Measurements from ENCODE around the gene ASXL1. TPM values are rescaled to one million over a fixed set of nuclear protein-coding genes. Genes with fewer than 3 reads are reported as not detected.
A peak's percentile ranks its signal among the peaks of the same experiment; 100 is the strongest.
"Not testable (repeated sequence)": the region's sequence is repeated elsewhere in the genome, so short reads cannot be mapped to it uniquely, and the experiment has no call there.

ASXL1 gene
- total RNA-seq, 3 donors from 2014 or later (not counting 1 experiment from before 2014, with no cell fraction given), result 106 to 125 (median 108) TPM

GRCh38 chr20:32368925-32369324, 10.8 kb downstream of the ASXL1 start:
- no peaks in the 10 kb centered on the region for H3K36me3 Mint-ChIP-seq
- H3K27ac ChIP-seq (ENCODE audit: low read length), result no peak overlapping the region
- DNase-seq, result no peak

DNA sequence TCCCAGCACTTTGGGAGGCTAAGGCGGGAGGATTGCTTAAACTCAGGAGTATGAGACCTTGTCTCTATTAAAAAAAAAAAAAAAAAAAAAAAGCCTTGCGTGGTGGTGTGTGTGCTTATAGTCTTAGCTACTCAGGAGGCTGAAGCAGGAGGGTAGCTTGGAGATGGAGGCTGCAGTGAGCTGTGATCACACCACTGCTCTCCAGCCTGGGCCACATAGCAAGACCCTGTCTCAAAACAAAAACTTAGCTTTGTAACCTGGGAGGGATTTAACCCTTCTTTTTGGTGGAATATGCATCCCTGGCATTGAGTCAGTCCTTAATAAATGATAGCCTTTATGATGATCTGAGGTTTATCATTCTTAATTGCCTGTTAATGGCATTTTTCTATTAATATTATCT, 12.8 kb downstream of the ASXL1 start:
- no peak overlapping the region for H3K4me3 ChIP-seq (ENCODE audit: low read length)
- no peak for ATAC-seq
- Mint-ChIP-seq H3K36me3 (no peaks in the 10 kb centered on the region), H3K9me3 (no peaks in the 10 kb centered on the region), H3K27ac (no peak overlapping the region), H3K4me3 (no peak overlapping the region), H3K27me3 (ENCODE audit: low read depth in 2 of 2) (no peaks in the 10 kb centered on the region), H3K4me1 (peaks cover 14 to 24% of the 10 kb centered on the region in 2 donors)
- no peaks in the 10 kb centered on the region for H3K27me3 ChIP-seq (ENCODE audit: control insufficient read depth, insufficient read depth, low read length)
- WGBS (ENCODE audit: insufficient coverage), result 100% methylated on average over 1 of the region's 2 CpGs
- H3K4me1 ChIP-seq (ENCODE audit: control insufficient read depth, insufficient read depth, low read length), result no peaks in the 10 kb centered on the region
- DNase-seq, result no peak
- intact Hi-C loops (cut with micrococcal nuclease), result no loop called here
- H3K9me3 ChIP-seq (ENCODE audit: control insufficient read depth, insufficient read depth, low read length), result no peaks in the 10 kb centered on the region
- peaks cover 18% of the 10 kb centered on the region for H3K36me3 ChIP-seq (ENCODE audit: control insufficient read depth, insufficient read depth, low read length)
- no peak for TF ChIP-seq CTCF (IDR thresholded peaks at IDR 0.05)
- no peak overlapping the region for H3K27ac ChIP-seq (ENCODE audit: low read length)

More at GRCh38 chr20:32368925-32369324, 10.8 kb downstream of the ASXL1 start:
- no peak for TF ChIP-seq CTCF (IDR thresholded peaks at IDR 0.05)
- ATAC-seq, result no peak
- Mint-ChIP-seq H3K27ac (no peak overlapping the region), H3K4me1 (peaks cover 26 to 37% of the 10 kb centered on the region in 2 donors), H3K27me3 (ENCODE audit: low read depth in 2 of 2) (no peaks in the 10 kb centered on the region), H3K9me3 (no peaks in the 10 kb centered on the region), H3K4me3 (no peak overlapping the region)
- intact Hi-C loops (cut with micrococcal nuclease), result no loop called here
- Histone ChIP-seq H3K36me3 (ENCODE audit: control insufficient read depth, insufficient read depth, low read length) (peaks cover 18% of the 10 kb centered on the region), H3K4me3 (ENCODE audit: low read length) (no peak overlapping the region), H3K9me3 (ENCODE audit: control insufficient read depth, insufficient read depth, low read length) (no peaks in the 10 kb centered on the region), H3K4me1 (ENCODE audit: control insufficient read depth, insufficient read depth, low read length) (peaks cover 5% of the 10 kb centered on the region), H3K27me3 (ENCODE audit: control insufficient read depth, insufficient read depth, low read length) (no peaks in the 10 kb centered on the region)
- WGBS (ENCODE audit: insufficient coverage), result 73% methylated on average over 5 of the region's 6 CpGs

- Mint-ChIP-seq H3K4me1 (peaks cover under 1% of the 10 kb centered on the region in 2 donors), H3K27me3 (ENCODE audit: low read depth in 2 of 2) (no peaks in the 10 kb centered on the region), H3K4me3 (no peak overlapping the region), H3K27ac (peak overlapping the region in 1 of 2 donors; percentile 27), H3K9me3 (no peaks in the 10 kb centered on the region), H3K36me3 (no peaks in the 10 kb centered on the region)
- ATAC-seq, result no peak
- DNase-seq, result no peak
- TF ChIP-seq CTCF (IDR thresholded peaks at IDR 0.05), result no peak
- no peaks in the 10 kb centered on the region for H3K27me3 ChIP-seq (ENCODE audit: control insufficient read depth, insufficient read depth, low read length)
- no peak overlapping the region for H3K4me3 ChIP-seq (ENCODE audit: low read length)
- H3K4me1 ChIP-seq (ENCODE audit: control insufficient read depth, insufficient read depth, low read length), result no peaks in the 10 kb centered on the region
- WGBS (ENCODE audit: insufficient coverage), result 90% methylated on average over 2 of the region's 2 CpGs
- no peaks in the 10 kb centered on the region for H3K9me3 ChIP-seq (ENCODE audit: control insufficient read depth, insufficient read depth, low read length)
- intact Hi-C loops (cut with micrococcal nuclease), result no loop called here
- no peaks in the 10 kb centered on the region for H3K36me3 ChIP-seq (ENCODE audit: control insufficient read depth, insufficient read depth, low read length)
- H3K27ac ChIP-seq (ENCODE audit: low read length), result no peak overlapping the region
Measured at GRCh38 chr20:32378461-32378860, 20.3 kb downstream of the ASXL1 start.

DNA sequence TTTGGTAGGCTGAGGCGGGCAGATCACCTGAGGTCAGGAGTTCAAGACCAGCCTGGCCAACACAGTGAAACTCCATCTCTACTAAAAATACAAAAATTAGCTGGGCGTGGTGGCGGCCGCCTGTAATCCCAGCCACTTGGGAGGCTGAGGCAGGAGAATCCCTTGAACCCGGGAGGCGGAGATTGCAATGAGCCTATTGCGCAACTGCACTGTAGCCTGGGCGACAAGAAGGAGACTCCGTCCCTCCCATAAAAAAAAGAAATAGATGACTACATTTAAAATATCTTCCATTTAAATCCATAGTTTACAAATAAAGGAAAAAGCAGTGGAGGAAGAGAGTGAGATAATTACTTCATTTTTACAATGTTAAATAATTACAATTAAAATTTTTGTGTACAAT, 21.9 kb downstream of the ASXL1 start:
- WGBS (ENCODE audit: insufficient coverage), result 89% methylated on average over 8 of the region's 9 CpGs
- intact Hi-C loops (cut with micrococcal nuclease); H3K27me3 ChIP-seq (ENCODE audit: control insufficient read depth, insufficient read depth, low read length); ATAC-seq; H3K4me3 ChIP-seq (ENCODE audit: low read length); H3K4me3 Mint-ChIP-seq; H3K27ac ChIP-seq (ENCODE audit: low read length); H3K9me3 ChIP-seq (ENCODE audit: control insufficient read depth, insufficient read depth, low read length); H3K4me1 ChIP-seq (ENCODE audit: control insufficient read depth, insufficient read depth, low read length); H3K27ac Mint-ChIP-seq; H3K36me3 ChIP-seq (ENCODE audit: control insufficient read depth, insufficient read depth, low read length); DNase-seq; H3K36me3 Mint-ChIP-seq; H3K27me3 Mint-ChIP-seq (ENCODE audit: low read depth in 2 of 2); H3K9me3 Mint-ChIP-seq: not testable (repeated sequence)
- H3K4me1 Mint-ChIP-seq, result peaks cover 13 to 14% of the 10 kb centered on the region in 2 donors
